ENCODE data around the gene STN1. TPM values are rescaled to one million over a fixed set of nuclear protein-coding genes. Genes with fewer than 3 reads are reported as not detected.

STN1 gene
- total RNA-seq, 3 donors from 2014 or later: 23.8 to 31.2 (median 25.2) TPM

GRCh38 chr10:103958996-103959395 lies 41.0 kb upstream of the STN1 start:
- H3K9me3 ChIP-seq: no peaks in the 10 kb centered on the region
- no peaks in the 10 kb centered on the region for H3K4me1 ChIP-seq
- no peak overlapping the region for H3K27ac ChIP-seq
- intact Hi-C loops (cut with DNase I; ENCODE audit: low total_unique reads): no loop called here
- no peak for TF ChIP-seq CTCF (IDR thresholded peaks at IDR 0.05)
- DNase-seq (ENCODE audit: low spot score in 2 of 2): no peak
- no peaks in the 10 kb centered on the region for H3K27me3 ChIP-seq
- no peaks in the 10 kb centered on the region for H3K36me3 ChIP-seq
- H3K4me3 ChIP-seq: no peak overlapping the region

GRCh38 chr10:103954543-103954942 lies 36.6 kb upstream of the STN1 start:
- no peak for TF ChIP-seq POLR2A (IDR thresholded peaks at IDR 0.05)
- TF ChIP-seq CTCF (IDR thresholded peaks at IDR 0.05): no peak
- no peak for TF ChIP-seq POLR2AphosphoS5 (IDR thresholded peaks at IDR 0.05)

GRCh38 chr10:103951942-103952341 lies 34.0 kb upstream of the STN1 start:
- Histone ChIP-seq H3K4me1 (no peaks in the 10 kb centered on the region), H3K27me3 (no peaks in the 10 kb centered on the region), H3K36me3 (no peaks in the 10 kb centered on the region), H3K4me3 (no peak overlapping the region), H3K9me3 (no peaks in the 10 kb centered on the region), H3K27ac (no peak overlapping the region)
- TF ChIP-seq CTCF (IDR thresholded peaks at IDR 0.05) (no peak), POLR2A (IDR thresholded peaks at IDR 0.05) (no peak), POLR2AphosphoS5 (IDR thresholded peaks at IDR 0.05) (no peak)
- intact Hi-C loops (cut with DNase I; ENCODE audit: low total_unique reads): no loop called here
- no peak for DNase-seq (ENCODE audit: low spot score in 2 of 2)

More at GRCh38 chr10:103954543-103954942, 36.6 kb upstream of the STN1 start:
- Histone ChIP-seq H3K9me3 (no peaks in the 10 kb centered on the region), H3K4me1 (no peaks in the 10 kb centered on the region), H3K4me3 (no peak overlapping the region), H3K27me3 (no peaks in the 10 kb centered on the region), H3K36me3 (no peaks in the 10 kb centered on the region), H3K27ac (no peak overlapping the region)
- DNase-seq (ENCODE audit: low spot score in 2 of 2): no peak
- intact Hi-C loops (cut with DNase I; ENCODE audit: low total_unique reads): no loop called here

GRCh38 chr10:103951183-103951582 lies 33.2 kb upstream of the STN1 start:
- H3K9me3 ChIP-seq: no peaks in the 10 kb centered on the region
- no peak overlapping the region for H3K4me3 ChIP-seq
- no peak for DNase-seq (ENCODE audit: low spot score in 2 of 2)
- no peaks in the 10 kb centered on the region for H3K4me1 ChIP-seq
- no peak overlapping the region for H3K27ac ChIP-seq
- no peaks in the 10 kb centered on the region for H3K36me3 ChIP-seq
- intact Hi-C loops (cut with DNase I; ENCODE audit: low total_unique reads): no loop called here
- no peaks in the 10 kb centered on the region for H3K27me3 ChIP-seq
- TF ChIP-seq CTCF (IDR thresholded peaks at IDR 0.05): no peak
- TF ChIP-seq POLR2A (IDR thresholded peaks at IDR 0.05): no peak

- DNase-seq (ENCODE audit: low spot score in 2 of 2): no peak
- TF ChIP-seq CTCF (IDR thresholded peaks at IDR 0.05) (no peak), POLR2AphosphoS5 (IDR thresholded peaks at IDR 0.05) (no peak), POLR2A (IDR thresholded peaks at IDR 0.05) (no peak)
Observed at GRCh38 chr10:103949728-103950127, 31.7 kb upstream of the STN1 start.

More at GRCh38 chr10:103949728-103950127, 31.7 kb upstream of the STN1 start:
- Histone ChIP-seq H3K27me3 (no peaks in the 10 kb centered on the region), H3K4me1 (no peaks in the 10 kb centered on the region), H3K9me3 (no peaks in the 10 kb centered on the region), H3K36me3 (no peaks in the 10 kb centered on the region), H3K4me3 (no peak overlapping the region), H3K27ac (no peak overlapping the region)
- intact Hi-C loops (cut with DNase I; ENCODE audit: low total_unique reads): no loop called here
